ENCODE measurements around the gene STUB1.

STUB1 gene

GRCh38 chr16:657487-657886 is 22.7 kb upstream of the STUB1 start:
- Histone ChIP-seq H3K4me3 (ENCODE audit: insufficient read depth, low read depth, low read length) (no peak overlapping the region), H3K9me3 (ENCODE audit: control insufficient read depth, low read length) (no peaks in the 10 kb centered on the region), H3K27me3 (ENCODE audit: control insufficient read depth, insufficient read depth, low read length, poor library complexity, severe bottlenecking) (no peaks in the 10 kb centered on the region), H3K36me3 (ENCODE audit: control insufficient read depth, insufficient read depth, low read length) (peaks cover 4% of the 10 kb centered on the region), H3K27ac (ENCODE audit: insufficient read depth, low read depth, low read length, poor library complexity, severe bottlenecking) (no peak overlapping the region), H3K4me1 (ENCODE audit: control insufficient read depth, insufficient read depth, low read length) (peaks cover 6% of the 10 kb centered on the region)
- 94 to 95% methylated on average over 22 of the region's 22 CpGs for WGBS, 2 experiments

GRCh38 chr16:658679-659571 is 21.3 kb upstream of the STUB1 start:
- H3K4me1 ChIP-seq (ENCODE audit: control insufficient read depth, insufficient read depth, low read length), result peaks cover 6% of the 10 kb centered on the region
- 93 to 94% methylated on average over 35 of the region's 35 CpGs for WGBS, 2 experiments
- no peaks in the 10 kb centered on the region for H3K9me3 ChIP-seq (ENCODE audit: control insufficient read depth, low read length)
- no peak overlapping the region for H3K27ac ChIP-seq (ENCODE audit: insufficient read depth, low read depth, low read length, poor library complexity, severe bottlenecking)
- no peaks in the 10 kb centered on the region for H3K27me3 ChIP-seq (ENCODE audit: control insufficient read depth, insufficient read depth, low read length, poor library complexity, severe bottlenecking)
- H3K4me3 ChIP-seq (ENCODE audit: insufficient read depth, low read depth, low read length), result no peak overlapping the region
- H3K36me3 ChIP-seq (ENCODE audit: control insufficient read depth, insufficient read depth, low read length), result peaks cover 4% of the 10 kb centered on the region

GRCh38 chr16:659618-660017 is 20.6 kb upstream of the STUB1 start:
- WGBS, 2 experiments, result 90 to 92% methylated on average over 20 of the region's 20 CpGs
- peaks cover 4% of the 10 kb centered on the region for H3K36me3 ChIP-seq (ENCODE audit: control insufficient read depth, insufficient read depth, low read length)
- H3K9me3 ChIP-seq (ENCODE audit: control insufficient read depth, low read length), result no peaks in the 10 kb centered on the region
- no peak overlapping the region for H3K27ac ChIP-seq (ENCODE audit: insufficient read depth, low read depth, low read length, poor library complexity, severe bottlenecking)
- H3K27me3 ChIP-seq (ENCODE audit: control insufficient read depth, insufficient read depth, low read length, poor library complexity, severe bottlenecking), result no peaks in the 10 kb centered on the region
- peaks cover 6% of the 10 kb centered on the region for H3K4me1 ChIP-seq (ENCODE audit: control insufficient read depth, insufficient read depth, low read length)
- H3K4me3 ChIP-seq (ENCODE audit: insufficient read depth, low read depth, low read length), result no peak overlapping the region

GRCh38 chr16:660132-660458 is 20.1 kb upstream of the STUB1 start:
- Histone ChIP-seq H3K27ac (ENCODE audit: insufficient read depth, low read depth, low read length, poor library complexity, severe bottlenecking) (no peak overlapping the region), H3K9me3 (ENCODE audit: control insufficient read depth, low read length) (no peaks in the 10 kb centered on the region), H3K4me1 (ENCODE audit: control insufficient read depth, insufficient read depth, low read length) (peaks cover 6% of the 10 kb centered on the region), H3K4me3 (ENCODE audit: insufficient read depth, low read depth, low read length) (no peak overlapping the region), H3K27me3 (ENCODE audit: control insufficient read depth, insufficient read depth, low read length, poor library complexity, severe bottlenecking) (no peaks in the 10 kb centered on the region), H3K36me3 (ENCODE audit: control insufficient read depth, insufficient read depth, low read length) (no peaks in the 10 kb centered on the region)
- 84 to 87% methylated on average over 6 of the region's 6 CpGs for WGBS, 2 experiments

GRCh38 chr16:660459-661183 is 19.6 kb upstream of the STUB1 start:
- Histone ChIP-seq H3K36me3 (ENCODE audit: control insufficient read depth, insufficient read depth, low read length) (no peaks in the 10 kb centered on the region), H3K4me1 (ENCODE audit: control insufficient read depth, insufficient read depth, low read length) (peaks cover 6% of the 10 kb centered on the region), H3K4me3 (ENCODE audit: insufficient read depth, low read depth, low read length) (no peak overlapping the region), H3K27me3 (ENCODE audit: control insufficient read depth, insufficient read depth, low read length, poor library complexity, severe bottlenecking) (no peaks in the 10 kb centered on the region), H3K9me3 (ENCODE audit: control insufficient read depth, low read length) (no peaks in the 10 kb centered on the region), H3K27ac (ENCODE audit: insufficient read depth, low read depth, low read length, poor library complexity, severe bottlenecking) (no peak overlapping the region)
- 26 to 28% methylated on average over 35 to 36 of the region's 43 CpGs for WGBS, 2 experiments

- H3K27ac ChIP-seq (ENCODE audit: insufficient read depth, low read depth, low read length, poor library complexity, severe bottlenecking), result no peak overlapping the region
Observed at GRCh38 chr16:661184-661821, 18.9 kb upstream of the STUB1 start.

GRCh38 chr16:662095-662494 is 18.1 kb upstream of the STUB1 start:
- H3K27me3 ChIP-seq (ENCODE audit: control insufficient read depth, insufficient read depth, low read length, poor library complexity, severe bottlenecking), result no peaks in the 10 kb centered on the region

More at GRCh38 chr16:661184-661821, 18.9 kb upstream of the STUB1 start:
- Histone ChIP-seq H3K36me3 (ENCODE audit: control insufficient read depth, insufficient read depth, low read length) (no peaks in the 10 kb centered on the region), H3K4me3 (ENCODE audit: insufficient read depth, low read depth, low read length) (no peak overlapping the region), H3K4me1 (ENCODE audit: control insufficient read depth, insufficient read depth, low read length) (peaks cover 6% of the 10 kb centered on the region), H3K9me3 (ENCODE audit: control insufficient read depth, low read length) (no peaks in the 10 kb centered on the region), H3K27me3 (ENCODE audit: control insufficient read depth, insufficient read depth, low read length, poor library complexity, severe bottlenecking) (no peaks in the 10 kb centered on the region)
- 81 to 83% methylated on average over 35 of the region's 35 CpGs for WGBS, 2 experiments

GRCh38 chr16:662597-662996 is 17.6 kb upstream of the STUB1 start:
- Histone ChIP-seq H3K27me3 (ENCODE audit: control insufficient read depth, insufficient read depth, low read length, poor library complexity, severe bottlenecking) (no peaks in the 10 kb centered on the region), H3K36me3 (ENCODE audit: control insufficient read depth, insufficient read depth, low read length) (no peaks in the 10 kb centered on the region), H3K4me3 (ENCODE audit: insufficient read depth, low read depth, low read length) (no peak overlapping the region), H3K9me3 (ENCODE audit: control insufficient read depth, low read length) (no peaks in the 10 kb centered on the region), H3K4me1 (ENCODE audit: control insufficient read depth, insufficient read depth, low read length) (peaks cover 6% of the 10 kb centered on the region), H3K27ac (ENCODE audit: insufficient read depth, low read depth, low read length, poor library complexity, severe bottlenecking) (no peak overlapping the region)
- 95 to 96% methylated on average over 21 of the region's 21 CpGs for WGBS, 2 experiments

More at GRCh38 chr16:662095-662494, 18.1 kb upstream of the STUB1 start:
- WGBS, 2 experiments, result 96 to 97% methylated on average over 19 of the region's 19 CpGs
- Histone ChIP-seq H3K27ac (ENCODE audit: insufficient read depth, low read depth, low read length, poor library complexity, severe bottlenecking) (no peak overlapping the region), H3K36me3 (ENCODE audit: control insufficient read depth, insufficient read depth, low read length) (no peaks in the 10 kb centered on the region), H3K4me3 (ENCODE audit: insufficient read depth, low read depth, low read length) (no peak overlapping the region), H3K4me1 (ENCODE audit: control insufficient read depth, insufficient read depth, low read length) (peaks cover 6% of the 10 kb centered on the region), H3K9me3 (ENCODE audit: control insufficient read depth, low read length) (no peaks in the 10 kb centered on the region)

- Histone ChIP-seq H3K27me3 (ENCODE audit: control insufficient read depth, insufficient read depth, low read length, poor library complexity, severe bottlenecking) (no peaks in the 10 kb centered on the region), H3K27ac (ENCODE audit: insufficient read depth, low read depth, low read length, poor library complexity, severe bottlenecking) (no peak overlapping the region), H3K4me1 (ENCODE audit: control insufficient read depth, insufficient read depth, low read length) (peaks cover 5% of the 10 kb centered on the region), H3K36me3 (ENCODE audit: control insufficient read depth, insufficient read depth, low read length) (peaks cover 20% of the 10 kb centered on the region), H3K9me3 (ENCODE audit: control insufficient read depth, low read length) (no peaks in the 10 kb centered on the region), H3K4me3 (ENCODE audit: insufficient read depth, low read depth, low read length) (no peak overlapping the region)
- WGBS, 2 experiments, result 92 to 94% methylated on average over 13 of the region's 13 CpGs
Observed at GRCh38 chr16:666572-666971, 13.6 kb upstream of the STUB1 start.

Data from ectodermal cell (in vitro differentiated cells).